Measurements from ENCODE around the gene FHOD3. TPM values are rescaled to one million over a fixed set of nuclear protein-coding genes. Genes with fewer than 3 reads are reported as not detected.

Gene FHOD3
- total RNA-seq, 3 donors from 2014 or later: 2.7 to 14.4 (median 4.0) TPM

GRCh38 chr18:36769611-36770314, 472.2 kb downstream of the FHOD3 start:
- Histone ChIP-seq H3K4me1 (ENCODE audit: low read depth) (no peaks in the 10 kb centered on the region), H3K4me3 (no peak overlapping the region), H3K36me3 (ENCODE audit: low read depth) (no peaks in the 10 kb centered on the region), H3K9me3 (no peaks in the 10 kb centered on the region)
- intact Hi-C loops (cut with DNase I, micrococcal nuclease): no loop called here
- DNase-seq (peak in 1 of 3 donors; percentile 23), ATAC-seq (peak; percentile 38)
- TF ChIP-seq, protein P1, sequence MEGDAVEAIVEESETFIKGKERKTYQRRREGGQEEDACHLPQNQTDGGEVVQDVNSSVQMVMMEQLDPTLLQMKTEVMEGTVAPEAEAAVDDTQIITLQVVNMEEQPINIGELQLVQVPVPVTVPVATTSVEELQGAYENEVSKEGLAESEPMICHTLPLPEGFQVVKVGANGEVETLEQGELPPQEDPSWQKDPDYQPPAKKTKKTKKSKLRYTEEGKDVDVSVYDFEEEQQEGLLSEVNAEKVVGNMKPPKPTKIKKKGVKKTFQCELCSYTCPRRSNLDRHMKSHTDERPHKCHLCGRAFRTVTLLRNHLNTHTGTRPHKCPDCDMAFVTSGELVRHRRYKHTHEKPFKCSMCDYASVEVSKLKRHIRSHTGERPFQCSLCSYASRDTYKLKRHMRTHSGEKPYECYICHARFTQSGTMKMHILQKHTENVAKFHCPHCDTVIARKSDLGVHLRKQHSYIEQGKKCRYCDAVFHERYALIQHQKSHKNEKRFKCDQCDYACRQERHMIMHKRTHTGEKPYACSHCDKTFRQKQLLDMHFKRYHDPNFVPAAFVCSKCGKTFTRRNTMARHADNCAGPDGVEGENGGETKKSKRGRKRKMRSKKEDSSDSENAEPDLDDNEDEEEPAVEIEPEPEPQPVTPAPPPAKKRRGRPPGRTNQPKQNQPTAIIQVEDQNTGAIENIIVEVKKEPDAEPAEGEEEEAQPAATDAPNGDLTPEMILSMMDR (IDR thresholded peaks at IDR 0.05): no peak

DNA sequence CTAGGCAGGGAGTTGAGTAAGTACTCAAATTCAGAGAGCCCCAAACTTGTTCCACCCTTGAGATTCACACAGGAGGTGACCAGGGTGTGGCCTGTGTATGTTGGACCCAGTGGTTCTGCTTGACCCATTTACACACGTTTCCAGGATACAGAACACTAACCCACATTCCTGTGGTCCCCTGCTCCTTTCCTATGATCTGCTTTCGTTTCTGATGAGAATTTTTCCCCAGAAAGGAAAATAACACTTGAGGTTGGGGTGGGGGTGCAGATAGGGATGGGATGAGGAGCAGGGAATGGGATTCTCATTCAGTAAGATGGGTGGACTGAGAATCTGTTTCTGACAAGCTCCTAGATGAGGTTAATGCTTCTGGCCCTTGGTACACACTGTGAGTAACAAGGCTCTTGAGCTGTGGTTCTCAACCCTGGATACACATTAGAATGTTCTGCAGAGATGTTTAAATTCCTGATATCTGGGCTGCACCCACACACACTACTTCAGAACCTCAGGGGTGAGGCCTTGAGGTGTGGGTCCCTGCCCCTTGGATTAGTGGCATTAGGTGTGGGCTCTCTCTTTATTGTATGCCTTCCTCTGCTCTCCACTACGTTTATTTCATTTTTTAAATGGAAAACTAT, 472.9 kb downstream of the FHOD3 start:
- Histone ChIP-seq H3K36me3 (ENCODE audit: low read depth) (no peaks in the 10 kb centered on the region), H3K9me3 (no peaks in the 10 kb centered on the region), H3K4me3 (no peak overlapping the region), H3K4me1 (ENCODE audit: low read depth) (no peaks in the 10 kb centered on the region)
- no peak for ATAC-seq
- TF ChIP-seq, protein P1 (IDR thresholded peaks at IDR 0.05): no peak
- intact Hi-C loops (cut with DNase I, micrococcal nuclease): no loop called here
- no peak for DNase-seq

- intact Hi-C loops (cut with DNase I, micrococcal nuclease): no loop called here
- ATAC-seq: no peak
Observed at GRCh38 chr18:36771245-36771644, 473.7 kb downstream of the FHOD3 start.

DNA sequence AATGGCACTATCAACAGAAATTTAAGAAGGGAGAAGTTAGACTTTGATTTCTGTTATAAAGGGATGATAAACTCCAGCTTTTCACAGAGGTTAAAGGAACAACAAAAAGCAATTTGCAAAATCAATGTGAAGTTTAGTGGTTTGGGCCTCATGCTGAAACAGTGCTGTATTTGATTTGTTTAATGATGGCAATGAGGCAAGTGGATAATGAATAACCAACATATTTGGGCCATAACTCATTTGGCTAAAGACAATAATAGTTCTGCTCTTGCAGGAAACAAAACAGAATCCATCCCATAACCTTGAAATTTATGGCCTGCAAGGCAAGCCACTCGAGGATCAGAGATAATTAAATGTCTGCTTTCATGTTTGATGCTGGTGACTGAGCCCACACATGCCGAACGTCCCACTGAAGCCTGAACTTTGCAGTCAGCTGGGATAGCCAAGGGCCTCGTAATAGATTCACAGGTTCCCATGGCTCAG, 474.8 kb downstream of the FHOD3 start:
- H3K9me3 ChIP-seq: no peaks in the 10 kb centered on the region
- no peak for ATAC-seq
- TF ChIP-seq, protein P1 (IDR thresholded peaks at IDR 0.05): no peak
- intact Hi-C loops (cut with DNase I, micrococcal nuclease): no loop called here
- no peaks in the 10 kb centered on the region for H3K4me1 ChIP-seq (ENCODE audit: low read depth)
- no peak overlapping the region for H3K4me3 ChIP-seq
- no peaks in the 10 kb centered on the region for H3K36me3 ChIP-seq (ENCODE audit: low read depth)
- DNase-seq: no peak

More at GRCh38 chr18:36771245-36771644, 473.7 kb downstream of the FHOD3 start:
- Histone ChIP-seq H3K4me1 (ENCODE audit: low read depth) (no peaks in the 10 kb centered on the region), H3K9me3 (no peaks in the 10 kb centered on the region), H3K4me3 (no peak overlapping the region), H3K36me3 (ENCODE audit: low read depth) (no peaks in the 10 kb centered on the region)
- TF ChIP-seq, protein P1 (IDR thresholded peaks at IDR 0.05): no peak
- DNase-seq: no peak

GRCh38 chr18:36775396-36775795, 477.9 kb downstream of the FHOD3 start:
- no peaks in the 10 kb centered on the region for H3K36me3 ChIP-seq (ENCODE audit: low read depth)
- no peaks in the 10 kb centered on the region for H3K9me3 ChIP-seq
- intact Hi-C loops (cut with DNase I, micrococcal nuclease): no loop called here
- TF ChIP-seq, protein P1 (IDR thresholded peaks at IDR 0.05): no peak
- ATAC-seq: no peak
- no peak for DNase-seq
- H3K4me1 ChIP-seq (ENCODE audit: low read depth): no peaks in the 10 kb centered on the region
- no peak overlapping the region for H3K4me3 ChIP-seq

Data from mucosa of descending colon (tissue), 3 donors.